Ascending aorta (tissue), 2 donors: Measurements from ENCODE around the gene ZSCAN12. TPM values are rescaled to one million over a fixed set of nuclear protein-coding genes. Genes with fewer than 3 reads are reported as not detected.

Experiments
- DNase-seq, 2 donors: peaks; one replicate each; pipeline ENCODE4 v3.0.0-alpha.2; 2019; ENCODE audit warnings: low spot score in 2 of 2
- H3K27ac ChIP-seq, 2 donors: fragments of 200-600 bp; sonication (generic); one replicate each; pipeline ENCODE4 v1.5.1; 2016 to 2017; ENCODE audit warnings: mild to moderate bottlenecking in 1 of 2
- H3K27me3 ChIP-seq: fragments of 200-600 bp; sonication (generic); one replicate; pipeline ENCODE4 v1.5.1; 2017
- H3K36me3 ChIP-seq, 2 donors: fragments of 200-600 bp; sonication (generic); one replicate each; pipeline ENCODE4 v1.5.1; 2016
- H3K4me1 ChIP-seq, 2 donors: fragments of 200-600 bp; sonication (generic); one replicate each; pipeline ENCODE4 v1.5.1; 2016 to 2017; ENCODE audit warnings: mild to moderate bottlenecking in 1 of 2
- H3K4me3 ChIP-seq, 2 donors: fragments of 200-600 bp; sonication (generic); one replicate each; pipeline ENCODE4 v1.5.1; 2016 to 2017; ENCODE audit warnings: mild to moderate bottlenecking in 1 of 2
- H3K9me3 ChIP-seq, 2 donors: fragments of 200-600 bp; sonication (generic); one replicate each; pipeline ENCODE4 v1.5.1; 2016
- intact Hi-C: fragments of 100-400 bp; cut with DNase I; formaldehyde crosslinking; loops from one replicate; pipeline ENCODE4 v1.15.1; 2023
- total RNA-seq: library from RNA; depleted of rRNA; stranded (reverse); fragments of >200 nt; gene quantifications from one replicate; pipeline ENCODE4 v1.1.0, GENCODE V29; 2016
- TF ChIP-seq, protein P1 (sequence below), 3 experiments: fragments of 200-600 bp in 2 of 3; fragments of 450-650 bp in 1 of 3; sonication (generic) in 2 of 3; IDR thresholded peaks; one replicate each; pipeline ENCODE4 v1.5.1; 2016 to 2019; ENCODE audit warnings: antibody characterized with exemption in 3 of 3, mild to moderate bottlenecking in 1 of 3, moderate library complexity in 1 of 3

Gene ZSCAN12
- total RNA-seq, 1 donor from 2014 or later = 5.3 TPM

DNA sequence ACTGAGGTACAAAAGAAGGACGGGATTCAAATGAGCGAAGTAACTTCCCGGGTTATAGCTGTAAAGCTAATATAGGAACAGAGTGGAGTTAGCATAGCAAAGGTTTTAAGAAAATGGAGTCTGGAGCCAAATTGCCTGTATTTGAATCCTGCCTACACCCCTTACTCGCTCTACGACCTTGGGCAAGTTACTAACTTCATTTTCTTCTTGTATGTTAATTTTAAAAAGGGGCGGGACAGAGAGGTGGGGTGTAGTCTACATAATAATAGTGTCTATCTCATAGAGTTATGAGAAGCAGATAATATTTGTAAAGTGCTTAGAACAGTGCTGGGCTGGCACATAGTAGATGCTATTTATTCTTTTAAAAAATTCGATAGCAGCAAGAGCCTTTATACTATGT lies 43.0 kb upstream of the ZSCAN12 start:
- H3K27ac ChIP-seq = no peak overlapping the region
- intact Hi-C loops = loop anchor here (2.0 kb wide), 1 partner anchor 42 kb away; no protein-coding TSS in a partner anchor
- no peaks in the 10 kb centered on the region for H3K4me1 ChIP-seq
- peak overlapping the region; percentile 60 to 83 for H3K4me3 ChIP-seq
- no peak for DNase-seq
- no peaks in the 10 kb centered on the region for H3K36me3 ChIP-seq
- no peaks in the 10 kb centered on the region for H3K9me3 ChIP-seq
- TF ChIP-seq, protein P1, sequence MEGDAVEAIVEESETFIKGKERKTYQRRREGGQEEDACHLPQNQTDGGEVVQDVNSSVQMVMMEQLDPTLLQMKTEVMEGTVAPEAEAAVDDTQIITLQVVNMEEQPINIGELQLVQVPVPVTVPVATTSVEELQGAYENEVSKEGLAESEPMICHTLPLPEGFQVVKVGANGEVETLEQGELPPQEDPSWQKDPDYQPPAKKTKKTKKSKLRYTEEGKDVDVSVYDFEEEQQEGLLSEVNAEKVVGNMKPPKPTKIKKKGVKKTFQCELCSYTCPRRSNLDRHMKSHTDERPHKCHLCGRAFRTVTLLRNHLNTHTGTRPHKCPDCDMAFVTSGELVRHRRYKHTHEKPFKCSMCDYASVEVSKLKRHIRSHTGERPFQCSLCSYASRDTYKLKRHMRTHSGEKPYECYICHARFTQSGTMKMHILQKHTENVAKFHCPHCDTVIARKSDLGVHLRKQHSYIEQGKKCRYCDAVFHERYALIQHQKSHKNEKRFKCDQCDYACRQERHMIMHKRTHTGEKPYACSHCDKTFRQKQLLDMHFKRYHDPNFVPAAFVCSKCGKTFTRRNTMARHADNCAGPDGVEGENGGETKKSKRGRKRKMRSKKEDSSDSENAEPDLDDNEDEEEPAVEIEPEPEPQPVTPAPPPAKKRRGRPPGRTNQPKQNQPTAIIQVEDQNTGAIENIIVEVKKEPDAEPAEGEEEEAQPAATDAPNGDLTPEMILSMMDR (IDR thresholded peaks at IDR 0.05) = no peak
- H3K27me3 ChIP-seq = no peaks in the 10 kb centered on the region

DNA sequence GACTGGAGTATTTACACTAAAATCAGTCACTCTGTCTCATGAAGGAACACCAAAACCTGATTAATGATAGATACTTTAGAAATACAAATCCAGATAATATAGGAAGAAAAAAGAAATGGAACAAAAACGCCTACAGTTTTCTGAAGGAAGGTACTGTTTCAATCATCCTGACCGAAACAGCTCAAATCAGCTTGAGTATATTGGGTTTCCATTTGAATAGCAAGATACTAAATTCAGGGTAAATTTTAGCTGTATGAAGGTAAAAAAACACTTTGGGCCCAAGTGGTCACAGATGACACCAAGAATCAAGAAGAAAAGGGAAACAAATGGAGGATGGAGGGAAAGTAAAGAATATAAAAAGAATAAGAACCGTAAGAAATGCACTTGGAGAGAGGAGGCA lies 36.9 kb upstream of the ZSCAN12 start:
- H3K4me3 ChIP-seq = no peak overlapping the region

DNA sequence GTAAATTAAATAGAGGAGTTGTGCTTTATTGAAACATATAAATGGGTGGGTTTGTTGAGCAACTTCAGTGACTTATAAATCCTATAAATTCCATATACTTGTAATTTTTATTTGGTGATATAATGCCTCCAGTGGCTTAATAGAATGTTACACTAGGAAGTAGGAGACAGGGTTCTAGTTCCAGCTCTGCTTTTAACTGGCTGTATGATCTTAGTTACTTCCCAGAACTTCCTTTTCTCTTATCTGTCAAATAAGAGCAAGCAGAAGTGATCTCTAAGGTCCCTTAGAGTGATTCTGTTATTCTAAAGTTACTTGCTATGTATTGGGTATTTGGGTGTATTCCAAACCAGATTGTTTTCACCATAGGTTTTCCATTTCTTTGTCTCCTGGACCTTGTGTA lies 33.6 kb upstream of the ZSCAN12 start:
- TF ChIP-seq, protein P1 (IDR thresholded peaks at IDR 0.05) = no peak
- Histone ChIP-seq H3K4me1 (no peaks in the 10 kb centered on the region), H3K36me3 (peaks cover 0 to 11% of the 10 kb centered on the region in 2 donors), H3K9me3 (no peaks in the 10 kb centered on the region), H3K4me3 (no peak overlapping the region), H3K27ac (no peak overlapping the region), H3K27me3 (no peaks in the 10 kb centered on the region)
- intact Hi-C loops = no loop called here
- DNase-seq = no peak

More for the DNA sequence above, 36.9 kb upstream of the ZSCAN12 start:
- Histone ChIP-seq H3K4me1 (no peaks in the 10 kb centered on the region), H3K27me3 (no peaks in the 10 kb centered on the region), H3K9me3 (no peaks in the 10 kb centered on the region), H3K27ac (no peak overlapping the region), H3K36me3 (peaks cover 0 to 11% of the 10 kb centered on the region in 2 donors)
- intact Hi-C loops = no loop called here
- no peak for DNase-seq
- TF ChIP-seq, protein P1 (IDR thresholded peaks at IDR 0.05) = no peak

DNA sequence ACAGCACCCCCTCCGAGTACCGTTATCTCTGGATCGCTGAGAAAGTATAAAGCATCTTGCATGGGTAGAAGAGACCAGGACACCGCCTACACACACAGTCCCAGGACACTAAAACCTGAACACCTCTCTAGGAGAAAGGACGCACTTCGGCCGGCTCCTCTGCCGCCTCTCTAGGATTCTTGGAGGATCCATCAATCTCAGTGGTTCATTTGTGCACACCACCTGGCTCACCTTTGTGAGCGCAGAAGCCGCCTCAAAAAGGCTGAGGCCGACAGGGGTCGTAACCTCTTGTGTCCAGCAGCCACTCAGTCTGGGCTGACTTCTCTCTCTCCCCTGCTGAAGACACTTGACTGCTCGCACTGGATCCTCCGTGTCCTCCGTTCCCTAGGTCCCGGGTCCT lies 30.2 kb upstream of the ZSCAN12 start:
- intact Hi-C loops = no loop called here
- TF ChIP-seq, protein P1 (IDR thresholded peaks at IDR 0.05) = no peak
- Histone ChIP-seq H3K36me3 (peaks cover 0 to 7% of the 10 kb centered on the region in 2 donors), H3K4me3 (no peak overlapping the region), H3K27ac (no peak overlapping the region), H3K4me1 (no peaks in the 10 kb centered on the region), H3K9me3 (peaks cover 0 to 9% of the 10 kb centered on the region in 2 donors), H3K27me3 (no peaks in the 10 kb centered on the region)
- DNase-seq = no peak

DNA sequence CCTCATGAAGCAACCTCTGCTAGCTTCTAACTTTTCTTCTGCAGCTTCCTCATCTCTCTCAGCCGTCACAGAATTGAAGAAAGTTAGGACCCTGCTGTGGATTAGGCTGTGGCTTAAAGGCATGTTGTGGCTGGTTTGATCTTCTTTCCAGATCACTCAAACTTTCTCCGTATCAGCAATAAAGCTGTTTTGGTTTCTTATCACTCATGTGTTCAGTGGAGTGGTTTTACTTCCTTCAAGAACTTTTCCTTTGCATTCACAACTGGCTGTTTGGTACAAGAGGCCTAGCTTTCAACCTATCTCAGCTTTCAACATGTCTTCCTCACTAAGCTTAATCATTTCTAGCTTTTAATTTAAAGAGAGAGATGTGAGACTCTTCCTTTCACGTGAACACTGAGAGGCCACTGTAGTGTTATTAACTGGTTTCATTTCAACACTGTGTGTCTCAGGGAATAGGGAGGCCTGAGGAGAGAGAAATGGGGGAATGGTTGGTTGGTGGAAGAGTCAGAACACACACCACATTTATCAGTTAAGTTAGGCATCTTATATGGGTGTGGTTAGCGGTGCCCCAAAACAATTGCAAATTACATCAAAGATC lies 26.5 kb upstream of the ZSCAN12 start:
- H3K36me3 ChIP-seq = peaks cover 7 to 13% of the 10 kb centered on the region in 2 donors
- no peaks in the 10 kb centered on the region for H3K27me3 ChIP-seq
- H3K27ac ChIP-seq = no peak overlapping the region
- H3K9me3 ChIP-seq = peaks cover 0 to 9% of the 10 kb centered on the region in 2 donors
- TF ChIP-seq, protein P1 (IDR thresholded peaks at IDR 0.05) = no peak
- no peak overlapping the region for H3K4me3 ChIP-seq
- intact Hi-C loops = no loop called here
- DNase-seq = no peak
- H3K4me1 ChIP-seq = no peaks in the 10 kb centered on the region
